Breast epithelium (tissue), 4 donors: ENCODE data around the gene BCL2. TPM values are rescaled to one million over a fixed set of nuclear protein-coding genes. Genes with fewer than 3 reads are reported as not detected.

Experiments used
- DNase-seq, 2 donors: peaks; one replicate each; pipeline ENCODE4 v3.0.0-alpha.2; 2019; ENCODE audit warnings: low spot score in 2 of 2
- H3K27ac ChIP-seq, 2 donors: fragments of 200-600 bp; sonication (generic) in 1 of 2; one replicate each; pipeline ENCODE4 v1.5.1; 2016 to 2019; ENCODE audit warnings: mild to moderate bottlenecking in 1 of 2
- H3K27me3 ChIP-seq, 2 donors: fragments of 200-600 bp; sonication (generic) in 1 of 2; one replicate each; pipeline versions ENCODE4 v1.5.1 to v1.6.0; 2017 to 2019; ENCODE audit warnings: control low read depth in 1 of 2, mild to moderate bottlenecking in 1 of 2
- H3K36me3 ChIP-seq: fragments of 200-600 bp; one replicate; pipeline ENCODE4 v1.5.1; 2019
- H3K4me1 ChIP-seq, 2 donors: fragments of 200-600 bp; sonication (generic); one replicate each; pipeline ENCODE4 v1.5.1; 2016 to 2019; ENCODE audit warnings: control low read depth in 1 of 2
- H3K4me3 ChIP-seq, 3 donors: fragments of 200-600 bp; sonication (generic); 1 replicate in 2 of 3; 2 replicates in 1 of 3; pipeline ENCODE4 v1.5.1; 2016 to 2019; ENCODE audit warnings: mild to moderate bottlenecking in 3 of 3, moderate library complexity in 2 of 3
- H3K9me3 ChIP-seq, 2 donors: fragments of 200-600 bp; sonication (generic) in 1 of 2; one replicate each; pipeline ENCODE4 v1.5.1; 2016 to 2019; ENCODE audit warnings: control low read depth in 1 of 2
- POLR2A ChIP-seq: fragments of 450-650 bp; IDR thresholded peaks from one replicate; pipeline ENCODE4 v1.6.1; 2016; ENCODE audit warnings: antibody characterized with exemption, mild to moderate bottlenecking, moderate library complexity
- POLR2AphosphoS5 ChIP-seq, 3 donors: sonication (generic); formaldehyde crosslinking; IDR thresholded peaks; one replicate each; pipeline ENCODE4 v1.6.1; 2017; ENCODE audit warnings: antibody characterized with exemption in 3 of 3
- intact Hi-C: fragments of 100-400 bp; cut with DNase I; formaldehyde crosslinking; loops from one replicate; pipeline ENCODE4 v1.15.1; 2023; ENCODE audit warnings: low total_unique reads
- total RNA-seq, 3 donors: library from RNA; depleted of rRNA; stranded (reverse); fragments of >200 nt; gene quantifications; one replicate each; pipeline ENCODE4 v1.1.0, GENCODE V29; 2016
- TF ChIP-seq, protein P1 (sequence below), 3 donors: fragments of 450-650 bp; IDR thresholded peaks; one replicate each; pipeline ENCODE4 v1.5.1; 2016 to 2017; ENCODE audit warnings: antibody characterized with exemption in 3 of 3, mild to moderate bottlenecking in 3 of 3, moderate library complexity in 3 of 3

Gene BCL2
- total RNA-seq, 3 donors from 2014 or later: 41.3 to 82.5 (median 43.6) TPM

DNA sequence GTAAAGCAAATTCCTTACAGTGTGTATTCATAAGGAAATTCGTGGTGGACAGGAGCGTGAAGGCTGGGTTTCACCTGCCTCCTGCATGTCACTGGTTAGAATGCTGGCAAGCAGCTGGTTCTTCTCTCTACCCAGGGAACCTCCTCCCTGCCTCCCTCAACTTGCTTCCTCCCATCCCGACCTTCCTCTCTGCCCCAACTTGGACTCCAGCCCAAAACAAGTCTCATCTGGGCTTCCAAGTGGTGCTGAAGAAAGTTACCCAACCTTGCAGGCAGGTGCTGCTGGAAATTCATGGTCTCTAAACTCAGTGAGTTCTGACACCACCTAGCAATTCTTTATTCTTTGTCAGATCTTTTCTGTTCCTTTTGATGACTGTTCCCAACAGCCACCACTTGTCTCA is 184.5 kb downstream of the BCL2 start:
- intact Hi-C loops: no loop called here
- Histone ChIP-seq H3K9me3 (no peaks in the 10 kb centered on the region), H3K4me1 (peaks cover 6 to 11% of the 10 kb centered on the region in 2 donors), H3K36me3 (no peaks in the 10 kb centered on the region), H3K27ac (peak overlapping the region in 1 of 2 donors; percentile 25), H3K27me3 (no peaks in the 10 kb centered on the region), H3K4me3 (no peak overlapping the region)
- no peak for DNase-seq
- TF ChIP-seq POLR2A (no peak), POLR2AphosphoS5 (IDR thresholded peaks at IDR 0.05) (no peak)
- TF ChIP-seq, protein P1, sequence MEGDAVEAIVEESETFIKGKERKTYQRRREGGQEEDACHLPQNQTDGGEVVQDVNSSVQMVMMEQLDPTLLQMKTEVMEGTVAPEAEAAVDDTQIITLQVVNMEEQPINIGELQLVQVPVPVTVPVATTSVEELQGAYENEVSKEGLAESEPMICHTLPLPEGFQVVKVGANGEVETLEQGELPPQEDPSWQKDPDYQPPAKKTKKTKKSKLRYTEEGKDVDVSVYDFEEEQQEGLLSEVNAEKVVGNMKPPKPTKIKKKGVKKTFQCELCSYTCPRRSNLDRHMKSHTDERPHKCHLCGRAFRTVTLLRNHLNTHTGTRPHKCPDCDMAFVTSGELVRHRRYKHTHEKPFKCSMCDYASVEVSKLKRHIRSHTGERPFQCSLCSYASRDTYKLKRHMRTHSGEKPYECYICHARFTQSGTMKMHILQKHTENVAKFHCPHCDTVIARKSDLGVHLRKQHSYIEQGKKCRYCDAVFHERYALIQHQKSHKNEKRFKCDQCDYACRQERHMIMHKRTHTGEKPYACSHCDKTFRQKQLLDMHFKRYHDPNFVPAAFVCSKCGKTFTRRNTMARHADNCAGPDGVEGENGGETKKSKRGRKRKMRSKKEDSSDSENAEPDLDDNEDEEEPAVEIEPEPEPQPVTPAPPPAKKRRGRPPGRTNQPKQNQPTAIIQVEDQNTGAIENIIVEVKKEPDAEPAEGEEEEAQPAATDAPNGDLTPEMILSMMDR (IDR thresholded peaks at IDR 0.05): no peak

DNA sequence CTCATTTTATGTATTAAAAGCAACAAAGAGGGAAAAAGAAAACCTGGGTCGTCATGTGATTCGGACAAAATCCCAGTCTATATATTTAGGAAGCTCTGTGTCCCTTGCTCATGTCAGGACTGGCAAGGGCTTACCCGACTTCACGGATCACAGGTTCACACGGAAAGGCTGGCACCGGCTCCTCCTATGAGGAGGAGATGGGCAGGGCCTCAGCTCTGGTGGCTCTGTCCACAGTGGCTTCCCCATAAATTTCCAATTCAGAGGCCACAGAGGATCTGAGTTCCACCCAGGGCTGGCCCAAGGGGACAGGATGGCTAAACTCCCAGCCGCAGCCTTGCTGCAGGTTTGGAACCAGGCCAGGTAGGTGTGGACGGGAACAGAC is 186.8 kb downstream of the BCL2 start:
- no peak for TF ChIP-seq POLR2A
- TF ChIP-seq, protein P1 (IDR thresholded peaks at IDR 0.05): no peak
- TF ChIP-seq POLR2AphosphoS5 (IDR thresholded peaks at IDR 0.05): no peak
- intact Hi-C loops: no loop called here

DNA sequence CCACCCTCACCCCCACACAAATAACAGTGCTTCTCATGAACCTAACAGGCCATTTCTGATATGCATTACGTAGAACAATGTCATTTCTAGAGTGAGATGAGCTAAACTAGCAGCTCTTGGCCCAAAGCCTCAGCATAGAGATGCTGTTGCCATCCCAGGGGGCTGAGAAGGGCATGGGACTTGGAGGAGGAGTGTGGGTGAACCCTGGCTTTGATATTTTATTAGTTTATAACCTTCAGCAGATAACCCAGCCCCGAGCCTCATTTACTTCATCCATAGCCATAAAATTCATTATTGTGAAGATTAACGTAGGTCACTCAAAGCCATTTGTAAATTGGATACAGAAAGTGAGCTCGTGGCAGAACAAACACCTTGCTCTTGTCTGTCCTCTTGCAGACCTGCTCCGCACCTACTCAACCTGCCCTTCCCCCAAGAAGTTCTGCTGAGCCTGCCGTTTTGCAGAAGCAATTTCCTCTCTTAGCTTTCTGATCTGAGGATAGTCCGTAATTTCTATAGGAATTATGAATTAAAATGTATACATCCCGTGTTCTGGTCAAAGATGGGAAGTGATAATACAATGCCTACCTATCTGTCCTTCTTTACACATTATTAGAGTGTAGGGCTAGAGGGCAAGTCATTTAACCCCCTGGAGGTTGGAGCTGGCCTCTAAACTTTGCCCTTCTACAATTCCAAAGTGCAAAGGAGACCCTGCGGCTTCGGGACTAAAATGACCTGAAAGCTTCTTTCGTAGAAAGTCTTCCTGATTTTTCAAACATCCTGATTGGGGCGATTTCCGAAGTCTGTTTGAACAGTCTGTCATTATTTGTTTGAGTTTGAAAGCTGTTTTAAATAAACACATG is 187.4 kb downstream of the BCL2 start:
- DNase-seq: no peak
- Histone ChIP-seq H3K27me3 (no peaks in the 10 kb centered on the region), H3K27ac (peak overlapping the region; percentile 62 to 76), H3K4me3 (no peak overlapping the region), H3K36me3 (no peaks in the 10 kb centered on the region), H3K9me3 (no peaks in the 10 kb centered on the region), H3K4me1 (peaks cover 6 to 7% of the 10 kb centered on the region in 2 donors)
- intact Hi-C loops: loop anchor here (2.0 kb wide), 1 partner anchor 187 kb away; the partner anchor contains the start of gene BCL2
- TF ChIP-seq POLR2A (no peak), POLR2AphosphoS5 (IDR thresholded peaks at IDR 0.05) (no peak)
- TF ChIP-seq, protein P1 (IDR thresholded peaks at IDR 0.05): no peak

More for the DNA sequence above, 186.8 kb downstream of the BCL2 start:
- no peaks in the 10 kb centered on the region for H3K9me3 ChIP-seq
- no peaks in the 10 kb centered on the region for H3K36me3 ChIP-seq
- peak overlapping the region; percentile 20 to 62 for H3K27ac ChIP-seq
- H3K4me1 ChIP-seq: peaks cover 6 to 7% of the 10 kb centered on the region in 2 donors
- H3K4me3 ChIP-seq: no peak overlapping the region
- DNase-seq: peak in 1 of 2 donors; percentile 67
- H3K27me3 ChIP-seq: no peaks in the 10 kb centered on the region

DNA sequence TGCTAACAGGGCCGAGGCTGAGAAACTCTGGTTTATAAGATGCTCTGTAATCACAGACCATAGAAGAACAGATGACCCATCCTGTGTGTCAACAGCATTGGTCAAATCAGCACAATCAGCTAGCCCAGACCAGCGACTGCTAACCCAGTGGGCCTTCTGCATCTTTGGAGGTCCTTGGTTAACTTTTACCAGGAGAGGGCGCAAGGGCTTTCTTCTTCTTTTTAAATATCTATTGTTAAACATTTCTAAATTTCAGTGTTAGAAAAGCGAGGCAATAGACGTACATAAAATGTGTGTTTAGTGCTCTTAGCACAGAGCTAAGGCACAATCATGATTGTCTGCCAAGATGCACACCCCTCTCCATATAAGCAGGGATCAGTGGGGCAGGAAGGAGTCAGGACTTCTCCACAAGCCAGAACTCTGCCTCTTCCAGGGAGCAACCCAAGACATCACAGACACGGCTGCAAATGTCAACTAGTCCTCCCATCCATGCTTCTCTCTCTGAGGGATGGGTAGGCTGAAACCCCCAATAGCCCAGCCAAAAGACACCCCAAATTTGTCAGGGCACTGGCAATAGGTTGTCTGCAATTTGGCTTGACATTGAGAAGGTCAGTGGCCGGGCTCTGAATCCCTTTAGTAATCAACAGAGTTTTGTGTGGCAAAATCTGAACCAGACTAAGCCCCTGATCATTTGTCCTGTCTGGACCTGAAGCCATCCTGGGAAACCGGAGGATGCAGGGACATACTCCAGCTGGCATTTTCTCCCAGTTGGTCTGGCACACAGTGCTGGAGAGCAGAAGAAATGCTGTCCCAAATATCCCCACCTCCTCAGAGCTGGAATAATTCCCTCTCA is 188.2 kb downstream of the BCL2 start:
- no peak for DNase-seq
- intact Hi-C loops: loop anchor here (2.0 kb wide), 1 partner anchor 187 kb away; the partner anchor contains the start of gene BCL2
- no peaks in the 10 kb centered on the region for H3K27me3 ChIP-seq
- H3K36me3 ChIP-seq: no peaks in the 10 kb centered on the region
- no peak overlapping the region for H3K4me3 ChIP-seq
- TF ChIP-seq POLR2AphosphoS5 (IDR thresholded peaks at IDR 0.05): no peak
- TF ChIP-seq, protein P1 (IDR thresholded peaks at IDR 0.05): peak; percentile 52 to 57 (median 54)
- peaks cover 6 to 7% of the 10 kb centered on the region in 2 donors for H3K4me1 ChIP-seq
- peak overlapping the region; percentile 62 to 76 for H3K27ac ChIP-seq
- no peaks in the 10 kb centered on the region for H3K9me3 ChIP-seq
